ENCODE data around the gene CCDC184.

CCDC184 gene

GRCh38 chr12:48193623-48194022 lies 10.2 kb downstream of the CCDC184 start:
- no peak overlapping the region for H3K4me3 ChIP-seq (ENCODE audit: control insufficient read depth, low read depth, low read length)
- DNase-seq (ENCODE audit: low read depth): no peak
- TF ChIP-seq CTCF (conservative IDR thresholded peaks at IDR 0.05; ENCODE audit: control insufficient read depth, insufficient read depth, low read depth, low read length): no peak

GRCh38 chr12:48194799-48195201 lies 11.4 kb downstream of the CCDC184 start:
- no peak overlapping the region for H3K4me3 ChIP-seq (ENCODE audit: control insufficient read depth, low read depth, low read length)
- peak; percentile 45 for DNase-seq (ENCODE audit: low read depth)
- TF ChIP-seq CTCF (conservative IDR thresholded peaks at IDR 0.05; ENCODE audit: control insufficient read depth, insufficient read depth, low read depth, low read length): no peak

GRCh38 chr12:48197549-48197970 lies 14.1 kb downstream of the CCDC184 start:
- H3K4me3 ChIP-seq (ENCODE audit: control insufficient read depth, low read depth, low read length): peak overlapping the region; percentile 87
- peak; percentile 50 for TF ChIP-seq CTCF (conservative IDR thresholded peaks at IDR 0.05; ENCODE audit: control insufficient read depth, insufficient read depth, low read depth, low read length)
- peak; percentile 46 for DNase-seq (ENCODE audit: low read depth)

GRCh38 chr12:48197971-48198671 lies 14.7 kb downstream of the CCDC184 start:
- TF ChIP-seq CTCF (conservative IDR thresholded peaks at IDR 0.05; ENCODE audit: control insufficient read depth, insufficient read depth, low read depth, low read length): no peak
- peak; percentile 93 for DNase-seq (ENCODE audit: low read depth)
- peak overlapping the region; percentile 87 for H3K4me3 ChIP-seq (ENCODE audit: control insufficient read depth, low read depth, low read length)

- no peak for DNase-seq (ENCODE audit: low read depth)
- no peak for TF ChIP-seq CTCF (conservative IDR thresholded peaks at IDR 0.05; ENCODE audit: control insufficient read depth, insufficient read depth, low read depth, low read length)
- peak overlapping the region; percentile 87 for H3K4me3 ChIP-seq (ENCODE audit: control insufficient read depth, low read depth, low read length)
These were observed 15.2 kb downstream of the CCDC184 start for GRCh38 chr12:48198672-48198971.

- no peak for DNase-seq (ENCODE audit: low read depth)
- peak overlapping the region; percentile 87 for H3K4me3 ChIP-seq (ENCODE audit: control insufficient read depth, low read depth, low read length)
- no peak for TF ChIP-seq CTCF (conservative IDR thresholded peaks at IDR 0.05; ENCODE audit: control insufficient read depth, insufficient read depth, low read depth, low read length)
These were observed 15.5 kb downstream of the CCDC184 start for GRCh38 chr12:48198985-48199384.
